GM23248 (cell line): ENCODE measurements around the gene SOD1.

Source experiments
- EZH2 ChIP-seq: fragments of 200-600 bp; sonication (generic); IDR thresholded peaks from 2 replicates; pipeline ENCODE4 v1.6.1; 2018; ENCODE audit warnings: antibody characterized with exemption, mild to moderate bottlenecking; ENCODE audit not compliant: insufficient read depth, poor library complexity, severe bottlenecking
- EZH2phosphoT487 ChIP-seq: fragments of 200-600 bp; sonication (generic); IDR thresholded peaks from 2 replicates; pipeline ENCODE4 v1.6.1; 2018; ENCODE audit warnings: antibody characterized with exemption, moderate library complexity, mild to moderate bottlenecking, low read depth; ENCODE audit not compliant: insufficient read depth

DNA sequence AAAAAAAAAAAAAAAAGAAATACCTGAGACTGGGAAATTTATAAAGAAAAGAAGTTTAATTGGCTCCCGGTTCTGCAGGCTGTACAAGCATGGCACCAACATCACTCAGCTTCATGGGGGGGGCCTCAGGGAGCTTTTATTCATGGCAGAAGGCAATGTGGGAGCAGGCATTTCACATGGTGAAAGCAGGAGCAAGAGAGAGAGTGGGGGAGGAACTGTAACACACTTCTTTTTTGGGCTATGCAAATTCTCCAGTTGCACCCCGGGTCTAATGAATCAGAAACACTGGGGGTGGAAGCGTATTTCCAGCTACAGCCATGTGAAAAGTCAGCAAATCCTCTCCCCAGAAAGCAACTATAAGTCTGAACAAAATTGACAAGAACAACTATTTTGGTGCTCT lies 11.8 kb upstream of the SOD1 start:
- TF ChIP-seq EZH2 (no peak), EZH2phosphoT487 (no peak)
